ENCODE data around the gene ALKBH5. TPM values are rescaled to one million over a fixed set of nuclear protein-coding genes. Genes with fewer than 3 reads are reported as not detected.

ALKBH5 gene
- total and polyA plus RNA-seq, 2 of the 8 experiments (the other 6 are each of a cell fraction or from before 2014, with no cell fraction given): 63.7 to 86.4 TPM

DNA sequence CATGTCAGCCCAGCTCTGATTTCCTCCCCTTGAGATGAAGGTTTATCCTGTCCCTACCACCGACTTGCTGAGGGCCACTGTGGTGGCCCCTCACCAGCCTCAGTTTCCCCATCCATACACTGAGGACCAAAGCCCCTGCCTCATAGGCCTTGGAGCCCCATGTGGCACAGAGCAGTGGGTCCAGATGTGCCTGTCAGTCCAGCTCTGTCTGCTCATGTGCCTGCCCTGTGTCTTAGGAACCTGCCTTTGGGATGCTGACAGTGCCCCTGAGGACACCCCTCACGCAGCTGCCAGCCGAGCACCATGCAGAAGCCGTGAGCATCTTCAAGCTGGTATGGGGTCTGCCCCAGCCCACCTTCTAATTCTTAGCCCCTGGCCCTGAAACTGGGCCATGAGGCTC lies 39.4 kb upstream of the ALKBH5 start:
- no peak overlapping the region for H4K5ac ChIP-seq (ENCODE audit: insufficient read length, low read depth, low read length)
- no peak overlapping the region for H2BK15ac ChIP-seq (ENCODE audit: low read length)
- no peak overlapping the region for H3K4me3 ChIP-seq (ENCODE audit: extremely low read depth in 1 of 4, insufficient read depth in 2 of 4, low read depth in 3 of 4, low read length in 4 of 4)
- H3K27me3 ChIP-seq (replicated peaks in 1 of 4; ENCODE audit: control insufficient read depth in 3 of 4, extremely low read depth in 1 of 4, insufficient read depth in 3 of 4, low read length in 3 of 4): no peaks in the 10 kb centered on the region; a peak in 2 of 7 replicates
- no peak overlapping the region for H2BK12ac ChIP-seq (ENCODE audit: low read depth, low read length)
- CTCF ChIA-PET (ENCODE audit: partially characterized antibody): interaction anchor here (1.1 to 10.9 kb wide), 12 partner anchors 7 to 56 kb away, joined by 3 to 141 read pairs (median 16); partner anchors contain the start of gene ALKBH5
- peaks cover 0 to 16% (median 6%) of the 10 kb centered on the region in 4 experiments; a peak in 5 of 7 replicates for H3K4me1 ChIP-seq (replicated peaks in 1 of 4; ENCODE audit: control insufficient read depth in 3 of 4, insufficient read depth in 4 of 4, low read length in 3 of 4)
- no peaks in the 10 kb centered on the region for H3K9me3 ChIP-seq (ENCODE audit: insufficient read depth in 2 of 2, low read depth in 1 of 2, low read length in 1 of 2)
- 92% methylated on average over 4 of the region's 4 CpGs; no CpG with 5 or more reads in 1 of the 2 experiments for WGBS, 2 experiments (ENCODE audit: extremely low coverage in 1 of 2, insufficient coverage in 1 of 2, insufficient read length in 1 of 2, insufficient replicate concordance in 2 of 2, low coverage in 1 of 2, low lambda C conversion rate in 2 of 2, missing lambda C conversion rate in 1 of 2)
- H3K23me2 ChIP-seq (ENCODE audit: low read depth, low read length): no peaks in the 10 kb centered on the region
- H3K9ac ChIP-seq (replicated peaks in 1 of 4; ENCODE audit: extremely low read depth in 1 of 4, low read depth in 3 of 4, low read length in 3 of 4): no peak overlapping the region
- H2BK5ac ChIP-seq (ENCODE audit: low read depth, low read length): no peak overlapping the region
- no peak overlapping the region for H4K91ac ChIP-seq (replicated peaks; ENCODE audit: insufficient read length, low read length)
- no peak overlapping the region for H2AK5ac ChIP-seq (ENCODE audit: low read depth, low read length)
- H3K56ac ChIP-seq (replicated peaks; ENCODE audit: insufficient read length, low read depth, low read length): no peak overlapping the region
- H3K79me1 ChIP-seq (ENCODE audit: low read depth, low read length): no peaks in the 10 kb centered on the region
- no peak overlapping the region for H3K14ac ChIP-seq (ENCODE audit: insufficient read length)
- H3K36me3 ChIP-seq (ENCODE audit: control insufficient read depth in 2 of 4, insufficient read depth in 4 of 4, low read length in 3 of 4): no peaks in the 10 kb centered on the region
- H2BK20ac ChIP-seq (ENCODE audit: low read length): no peak overlapping the region
- peaks cover 0 to 2% of the 10 kb centered on the region in 2 experiments for H4K20me1 ChIP-seq (replicated peaks in 1 of 2; ENCODE audit: control insufficient read depth in 1 of 2, insufficient read depth in 2 of 2, low read length in 2 of 2)
- no peak overlapping the region for H3K27ac ChIP-seq (ENCODE audit: low read depth, low read length)
- H3K4me2 ChIP-seq (ENCODE audit: insufficient read depth in 1 of 2, low read depth in 2 of 2, low read length in 2 of 2): no peak overlapping the region
- H2AFZ ChIP-seq (ENCODE audit: low read length): no peak overlapping the region
- no peaks in the 10 kb centered on the region for H3K79me2 ChIP-seq (ENCODE audit: control insufficient read depth in 1 of 2, insufficient read depth in 2 of 2, low read length in 2 of 2)
- no peak overlapping the region for H4K8ac ChIP-seq (ENCODE audit: extremely low read depth, insufficient read depth, low read length)
- POLR2A ChIA-PET (ENCODE audit: partially characterized antibody): interaction anchor here (0.6 to 2.5 kb wide), 6 partner anchors 9 to 79 kb away, joined by 3 to 13 read pairs (median 5); partner anchors contain the start of gene ALKBH5
- no peak overlapping the region for H2BK120ac ChIP-seq (replicated peaks; ENCODE audit: low read depth, low read length)
- no peak overlapping the region for H3K4ac ChIP-seq (replicated peaks; ENCODE audit: insufficient read length, low read depth, low read length)
- no peak overlapping the region for H3K18ac ChIP-seq (ENCODE audit: extremely low read depth, low read length)
- no peak overlapping the region for H3K23ac ChIP-seq (ENCODE audit: insufficient read length)
- DNase-seq (ENCODE audit: low read depth in 1 of 2, low spot score in 2 of 2) (no peak), FAIRE-seq (no peak)
- TF ChIP-seq GTF2F1 (IDR thresholded peaks at IDR 0.05; ENCODE audit: borderline replicate concordance, low read depth, low read length) (no peak), RNF2 (IDR thresholded peaks at IDR 0.05; ENCODE audit: borderline replicate concordance, low read depth, low read length, missing control alignments, poor library complexity, severe bottlenecking) (no peak), EZH2 (IDR thresholded peaks at IDR 0.05; ENCODE audit: low read depth, low read length, severe bottlenecking) (no peak), BRCA1 (IDR thresholded peaks at IDR 0.05; ENCODE audit: low read depth, low read length) (no peak), GABPA (IDR thresholded peaks at IDR 0.05; ENCODE audit: borderline replicate concordance, insufficient read depth, low read length) (no peak), JUN (IDR thresholded peaks at IDR 0.05; ENCODE audit: low read depth, low read length) (no peak), TEAD4 (IDR thresholded peaks at IDR 0.05; ENCODE audit: low read depth, low read length) (no peak), SP4 (IDR thresholded peaks at IDR 0.05; ENCODE audit: low read length) (no peak), PHF8 (conservative IDR thresholded peaks at IDR 0.05; ENCODE audit: low read depth, low read length) (no peak), NANOG (IDR thresholded peaks at IDR 0.05; ENCODE audit: insufficient read depth, low read depth, low read length, poor library complexity, severe bottlenecking) (no peak), EGR1 (IDR thresholded peaks at IDR 0.05; ENCODE audit: borderline replicate concordance, low read depth, low read length) (no peak), MAFK (IDR thresholded peaks at IDR 0.05; ENCODE audit: low read depth, low read length) (no peak)
- TF ChIP-seq, protein P1, sequence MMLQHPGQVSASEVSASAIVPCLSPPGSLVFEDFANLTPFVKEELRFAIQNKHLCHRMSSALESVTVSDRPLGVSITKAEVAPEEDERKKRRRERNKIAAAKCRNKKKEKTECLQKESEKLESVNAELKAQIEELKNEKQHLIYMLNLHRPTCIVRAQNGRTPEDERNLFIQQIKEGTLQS (IDR thresholded peaks at IDR 0.05; ENCODE audit: insufficient read depth, low read depth, low read length): no peak
